B cell (primary cell): Measurements from ENCODE around the gene RNF215. TPM values are rescaled to one million over a fixed set of nuclear protein-coding genes. Genes with fewer than 3 reads are reported as not detected.

Experiments used
- ATAC-seq: fragments of 200-7000 bp; cut with Tn5 transposase; one replicate; pipeline ENCODE4 v1.10.0; 2021; ENCODE audit warnings: low read depth, mild to moderate bottlenecking, moderate number of reproducible peaks, moderate library complexity
- CTCF ChIA-PET: fragments of 350-600 bp; sonication (Branson Sonifier 250); formaldehyde crosslinking; loops from one replicate; lab custom pipeline; 2021; ENCODE audit warnings: antibody characterized with exemption, inconsistent platforms; lab: Charles Lee
- POLR2A ChIA-PET: fragments of 350-600 bp; sonication (Branson Sonifier 250); formaldehyde crosslinking; loops from one replicate; lab custom pipeline; 2021; ENCODE audit warnings: antibody characterized with exemption; lab: Charles Lee
- DNase-seq: peaks from one replicate; pipeline ENCODE4 v3.0.0; 2013
- H2AFZ ChIP-seq: 2 replicates; pipeline ENCODE4 v1.6.1; 2012; ENCODE audit warnings: mild to moderate bottlenecking, low read depth, low read length; ENCODE audit not compliant: insufficient read depth, poor library complexity, severe bottlenecking
- H3K27ac ChIP-seq, 2 donors: 1 replicate in 1 of 2; 2 replicates in 1 of 2; pipeline ENCODE4 v1.5.1; 2012 to 2013; ENCODE audit warnings: low read length in 2 of 2, mild to moderate bottlenecking in 2 of 2, moderate library complexity in 1 of 2
- H3K27me3 ChIP-seq, 4 experiments: fragments of 200-600 bp in 1 of 4; sonication (generic) in 1 of 4; replicated peaks in 1 of 4; 1 replicate in 2 of 4; 2 replicates in 2 of 4; pipeline versions ENCODE4 v1.6.1 to v1.7.0; 2013 to 2016; ENCODE audit warnings: low read length in 3 of 4, mild to moderate bottlenecking in 2 of 4, mixed read lengths in 1 of 4, moderate library complexity in 1 of 4; ENCODE audit not compliant: insufficient read depth in 4 of 4, control insufficient read depth in 3 of 4; ENCODE audit errors: control extremely low read depth in 1 of 4
- H3K36me3 ChIP-seq, 2 experiments: replicated peaks in 1 of 2; 1 replicate in 1 of 2; 2 replicates in 1 of 2; pipeline versions ENCODE4 v1.6.1 to v1.7.1; 2013; ENCODE audit warnings: low read length in 1 of 2; ENCODE audit not compliant: insufficient read depth in 2 of 2, control insufficient read depth in 1 of 2; ENCODE audit errors: control extremely low read depth in 1 of 2, extremely low read depth in 1 of 2
- H3K4me1 ChIP-seq, 2 donors: fragments of 200-600 bp in 1 of 2; sonication (generic) in 1 of 2; 1 replicate in 1 of 2; 2 replicates in 1 of 2; pipeline versions ENCODE4 v1.5.1 to v1.6.1; 2013 to 2017; ENCODE audit warnings: low read length in 2 of 2; ENCODE audit not compliant: control insufficient read depth in 2 of 2, insufficient read depth in 2 of 2
- H3K4me2 ChIP-seq: replicated peaks from 2 replicates; pipeline ENCODE3; 2012; ENCODE audit warnings: mild to moderate bottlenecking, low read depth, low read length; ENCODE audit not compliant: poor library complexity, severe bottlenecking
- H3K4me3 ChIP-seq, 5 experiments: fragments of 200-600 bp in 1 of 5; sonication (generic) in 1 of 5; 1 replicate in 3 of 5; 2 replicates in 2 of 5; pipeline versions ENCODE4 v1.5.1 to v1.7.0; 2011 to 2016; ENCODE audit warnings: low read length in 4 of 5, mild to moderate bottlenecking in 4 of 5, low read depth in 2 of 5, control low read depth in 1 of 5, moderate library complexity in 1 of 5; ENCODE audit not compliant: insufficient read depth in 1 of 5; ENCODE audit errors: control extremely low read depth in 1 of 5, extremely low read depth in 1 of 5
- H3K79me2 ChIP-seq: fragments of 200-600 bp; sonication (generic); one replicate; pipeline ENCODE4 v1.6.0; 2016; ENCODE audit warnings: low read length; ENCODE audit not compliant: control insufficient read depth, insufficient read depth
- H3K9ac ChIP-seq: fragments of 200-600 bp; sonication (generic); 2 replicates; pipeline ENCODE4 v1.6.1; 2017; ENCODE audit warnings: mild to moderate bottlenecking, low read length, moderate library complexity
- H3K9me3 ChIP-seq, 3 donors: one replicate each; pipeline versions ENCODE4 v1.6.1 to v1.7.1; 2013; ENCODE audit warnings: low read length in 2 of 3; ENCODE audit not compliant: control insufficient read depth in 2 of 3, insufficient read depth in 1 of 3; ENCODE audit errors: control extremely low read depth in 1 of 3
- H4K20me1 ChIP-seq: 2 replicates; pipeline ENCODE4 v1.6.0; 2012; ENCODE audit warnings: mild to moderate bottlenecking, low read length; ENCODE audit not compliant: insufficient read depth, control insufficient read depth, poor library complexity, severe bottlenecking
- H3K27ac Mint-ChIP-seq: one replicate; pipeline ENCODE4 v1.8.0; 2021; ENCODE audit warnings: mixed read lengths
- H3K27me3 Mint-ChIP-seq: one replicate; pipeline ENCODE4 v1.8.0; 2021; ENCODE audit warnings: mixed read lengths
- H3K4me1 Mint-ChIP-seq: one replicate; pipeline ENCODE4 v1.8.0; 2021; ENCODE audit warnings: mixed read lengths
- H3K4me3 Mint-ChIP-seq: one replicate; pipeline ENCODE4 v1.8.0; 2021; ENCODE audit warnings: mixed read lengths
- H3K9me3 Mint-ChIP-seq: one replicate; pipeline ENCODE4 v1.8.0; 2022; ENCODE audit warnings: mixed read lengths; ENCODE audit not compliant: insufficient read depth
- EZH2 ChIP-seq: IDR thresholded peaks from 2 replicates; pipeline ENCODE4 v1.6.1; 2012; ENCODE audit warnings: borderline replicate concordance, low read depth, mild to moderate bottlenecking, moderate library complexity, low read length; ENCODE audit not compliant: insufficient read depth, poor library complexity, severe bottlenecking
- WGBS: methylation state at CpG from one replicate; pipeline ENCODE4 v1.1.5; 2013; ENCODE audit warnings: missing lambda C conversion rate; ENCODE audit not compliant: insufficient coverage; 5-methylcytosine and 5-hydroxymethylcytosine counted together
- intact Hi-C: fragments of 100-400 bp; cut with micrococcal nuclease; formaldehyde crosslinking; loops from one replicate; pipeline ENCODE4 v1.10.0; 2022
- polyA plus RNA-seq: library from polyadenylated mRNA; depleted of rRNA; stranded (reverse); fragments of >200 nt; gene quantifications from 2 replicates; pipeline ENCODE4 v1.2.3, GENCODE V29; 2012
- total RNA-seq, 2 donors: library from RNA; stranded (reverse); fragments of 120-200 nt in 1 of 2; gene quantifications; 1 replicate in 1 of 2; 2 replicates in 1 of 2; pipeline versions ENCODE4 v1.2.3 to v1.2.4, GENCODE V29; 2013 to 2022
- TF ChIP-seq, protein P1 (sequence below): fragments of 200-600 bp; IDR thresholded peaks from one replicate; pipeline ENCODE4 v1.8.0; 2022; ENCODE audit warnings: antibody characterized with exemption, mild to moderate bottlenecking

RNF215 gene
- total and polyA plus RNA-seq, 2 donors (not counting 1 experiment from before 2014, with no cell fraction given), result 8.8 to 18.6 TPM

DNA sequence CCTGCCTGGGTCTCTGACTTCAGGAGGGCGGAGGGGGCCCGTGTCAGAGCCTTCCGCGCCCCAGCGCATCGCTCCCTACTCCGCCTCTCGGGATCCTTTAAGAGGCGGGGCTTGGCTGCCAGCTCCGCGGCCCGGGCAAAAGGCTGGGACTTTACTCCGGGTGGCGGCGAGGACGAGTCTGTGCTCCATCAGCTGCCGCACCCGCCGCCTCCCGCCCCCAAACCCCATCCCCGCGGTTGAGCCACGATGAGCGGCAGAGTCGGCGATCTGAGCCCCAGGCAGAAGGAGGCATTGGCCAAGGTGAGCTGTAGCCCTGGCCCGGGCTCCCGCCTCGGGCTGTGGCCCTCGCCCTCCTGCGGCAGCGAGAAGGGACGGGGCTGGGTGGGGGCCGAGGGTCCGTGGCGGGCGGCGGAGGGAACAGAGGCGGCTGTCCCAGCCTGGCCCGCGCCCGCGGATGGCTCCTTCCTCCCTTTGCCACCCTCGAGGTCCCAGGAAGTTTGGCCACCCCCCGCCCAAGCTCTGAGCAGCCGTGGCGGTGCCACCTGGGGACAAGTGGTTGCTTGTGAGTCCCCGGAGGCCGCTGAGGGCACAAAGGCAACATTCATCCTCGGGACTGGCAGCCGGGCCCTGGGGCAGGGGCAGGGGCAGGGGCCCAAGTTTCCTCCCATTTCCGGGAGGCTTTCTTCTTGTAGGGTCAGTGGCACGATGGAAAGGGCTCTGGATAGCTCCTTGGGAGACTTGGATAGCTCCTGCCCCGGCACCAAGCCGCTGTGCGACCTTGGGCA is 9.9 kb upstream of the RNF215 start, which contains the start of gene SEC14L2:
Gene SEC14L2, plus strand, starts transcription at position 148 of the 785 bp plus-strand sequence. Its CDS starts 99 bp downstream, at position 247.
- intact Hi-C loops, result loop anchor here (10.0 kb wide), 1 partner anchor 198 kb away; the partner anchor contains the start of gene PES1

More for the DNA sequence above, 9.9 kb upstream of the RNF215 start, which contains the start of gene SEC14L2:
- no peaks in the 10 kb centered on the region for H4K20me1 ChIP-seq
- no peaks in the 10 kb centered on the region for H3K9me3 Mint-ChIP-seq
- ChIA-PET CTCF (interaction anchor here (0.8 to 19.9 kb wide), 5 partner anchors 10 to 136 kb away, joined by 3 to 510 read pairs (median 4); partner anchors contain the start of genes CASTOR1 and RNF215), POLR2A (interaction anchor here (1.0 to 1.1 kb wide), 2 partner anchors 9 to 106 kb away, joined by 3 read pairs; no protein-coding TSS in a partner anchor)
- H3K9ac ChIP-seq, result peak within 1 kb of the TSS; percentile 62
- peaks cover 29% of the 10 kb centered on the region in 2 donors for H3K4me1 ChIP-seq
- peak within 1 kb of the TSS; percentile 72 for H2AFZ ChIP-seq
- peaks cover 0 to 40% (median 26%) of the 10 kb centered on the region in 4 experiments for H3K27me3 ChIP-seq
- H3K27ac Mint-ChIP-seq, result no peak within 1 kb of the TSS
- peak within 1 kb of the TSS; percentile 86 for H3K4me2 ChIP-seq
- H3K27me3 Mint-ChIP-seq, result peaks cover 43% of the 10 kb centered on the region
- ATAC-seq, result peak; percentile 55
- 1% methylated on average over 50 of the region's 56 CpGs for WGBS
- no peaks in the 10 kb centered on the region for H3K36me3 ChIP-seq
- TF ChIP-seq, protein P1, sequence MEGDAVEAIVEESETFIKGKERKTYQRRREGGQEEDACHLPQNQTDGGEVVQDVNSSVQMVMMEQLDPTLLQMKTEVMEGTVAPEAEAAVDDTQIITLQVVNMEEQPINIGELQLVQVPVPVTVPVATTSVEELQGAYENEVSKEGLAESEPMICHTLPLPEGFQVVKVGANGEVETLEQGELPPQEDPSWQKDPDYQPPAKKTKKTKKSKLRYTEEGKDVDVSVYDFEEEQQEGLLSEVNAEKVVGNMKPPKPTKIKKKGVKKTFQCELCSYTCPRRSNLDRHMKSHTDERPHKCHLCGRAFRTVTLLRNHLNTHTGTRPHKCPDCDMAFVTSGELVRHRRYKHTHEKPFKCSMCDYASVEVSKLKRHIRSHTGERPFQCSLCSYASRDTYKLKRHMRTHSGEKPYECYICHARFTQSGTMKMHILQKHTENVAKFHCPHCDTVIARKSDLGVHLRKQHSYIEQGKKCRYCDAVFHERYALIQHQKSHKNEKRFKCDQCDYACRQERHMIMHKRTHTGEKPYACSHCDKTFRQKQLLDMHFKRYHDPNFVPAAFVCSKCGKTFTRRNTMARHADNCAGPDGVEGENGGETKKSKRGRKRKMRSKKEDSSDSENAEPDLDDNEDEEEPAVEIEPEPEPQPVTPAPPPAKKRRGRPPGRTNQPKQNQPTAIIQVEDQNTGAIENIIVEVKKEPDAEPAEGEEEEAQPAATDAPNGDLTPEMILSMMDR, result no peak
- TF ChIP-seq EZH2, result no peak
- H3K4me1 Mint-ChIP-seq, result peaks cover 23% of the 10 kb centered on the region
- peak; percentile 50 for DNase-seq
- peak within 1 kb of the TSS in 4 of 5 experiments; percentile 34 to 51 (median 42) for H3K4me3 ChIP-seq
- H3K4me3 Mint-ChIP-seq, result peak within 1 kb of the TSS; percentile 82
- no peaks in the 10 kb centered on the region for H3K79me2 ChIP-seq
- no peak within 1 kb of the TSS for H3K27ac ChIP-seq
- H3K9me3 ChIP-seq, result peaks cover 0 to 8% (median 0%) of the 10 kb centered on the region in 3 donors
